K562 (cell line): Measurements from ENCODE around the gene UBE2D2. TPM values are rescaled to one million over a fixed set of nuclear protein-coding genes. Genes with fewer than 3 reads are reported as not detected.
A peak's percentile ranks its signal among the peaks of the same experiment; 100 is the strongest.

Experiments used
- BDP1 ChIP-seq: IDR thresholded peaks from 3 replicates; pipeline ENCODE4 v1.6.1; 2011; ENCODE audit not compliant: insufficient read length, insufficient read depth
- CBFA2T2 ChIP-seq: fragments of 450-650 bp; conservative IDR thresholded peaks from 2 replicates; pipeline ENCODE4 v1.6.1; 2017; ENCODE audit warnings: mild to moderate bottlenecking
- CLOCK ChIP-seq: fragments of 250-450 bp; sonication (Bioruptor Pico); IDR thresholded peaks from 2 replicates; pipeline ENCODE4 v1.4.0; 2020; ENCODE audit warnings: mild to moderate bottlenecking, moderate library complexity, borderline replicate concordance
- GATA2 ChIP-seq: sonication (generic); formaldehyde crosslinking; IDR thresholded peaks from 2 replicates; pipeline ENCODE4 v1.4.0; 2020; ENCODE audit warnings: mild to moderate bottlenecking, missing genetic modification reagents
- MAFK ChIP-seq: IDR thresholded peaks from 2 replicates; pipeline ENCODE4 v1.6.1; 2011; ENCODE audit warnings: low read length, improper control_type of control experiment
- RBM17 ChIP-seq: fragments of 200-400 bp; formaldehyde crosslinking; IDR thresholded peaks from 2 replicates; pipeline ENCODE4 v1.6.1; 2017; ENCODE audit warnings: low read depth, mild to moderate bottlenecking, low read length, borderline replicate concordance
- RBM39 ChIP-seq: fragments of 200-400 bp; formaldehyde crosslinking; optimal IDR thresholded peaks from 2 replicates; pipeline ENCODE3; 2018; ENCODE audit warnings: low read depth, low read length
- SMARCC2 ChIP-seq: fragments of 450-650 bp; IDR thresholded peaks from 2 replicates; pipeline ENCODE4 v1.6.1; 2017; ENCODE audit warnings: antibody characterized with exemption, moderate library complexity, mild to moderate bottlenecking, low read depth
- ZFP30 ChIP-seq: fragments of 250-450 bp; sonication (Bioruptor Pico); IDR thresholded peaks from 2 replicates; pipeline ENCODE4 v1.8.0; 2022; ENCODE audit warnings: moderate library complexity, mild to moderate bottlenecking, inconsistent platforms, borderline replicate concordance
- polyA plus RNA-seq, 8 experiments: library from polyadenylated mRNA; depleted of rRNA in 4 of 8; stranded (reverse) in 5 of 8; unstranded in 3 of 8; fragments of >200 nt; fragmentation: Nextera tagmentation in 2 of 8; fragmentation: Illumina TruSeq in 1 of 8; extraction: Ambion mirVana in 2 of 8; extraction: Trizol in 1 of 8; gene quantifications; 2 replicates each; pipeline versions ENCODE4 v1.2.1 to v1.2.3, GENCODE V29; 2011 to 2014; ENCODE audit warnings: inconsistent platforms in 1 of 8, missing spikeins in 1 of 8
- total RNA-seq, 7 experiments: library from RNA; depleted of rRNA in 6 of 7; stranded (reverse); fragments of >200 nt in 6 of 7; fragmentation: Illumina TruSeq in 2 of 7; extraction: Trizol in 2 of 7; gene quantifications; 2 replicates each; pipeline versions ENCODE4 v1.2.1 to v1.2.3, GENCODE V29; 2011 to 2021; ENCODE audit warnings: low replicate concordance in 1 of 7
- TF ChIP-seq, protein P1 (sequence below): fragments of 450-650 bp; IDR thresholded peaks from 2 replicates; pipeline ENCODE4 v1.6.1; 2016; ENCODE audit warnings: low read depth
- TF ChIP-seq, protein P2 (sequence below): fragments of 250-450 bp; sonication (Bioruptor Pico); IDR thresholded peaks from 2 replicates; pipeline ENCODE4 v1.5.0; 2021; ENCODE audit warnings: mild to moderate bottlenecking, borderline replicate concordance

UBE2D2 gene
- total and polyA plus RNA-seq, 9 of the 15 experiments (the other 6 are each of a cell fraction or from before 2014, with no cell fraction given) = 53.6 to 198 (median 122) TPM

GRCh38 chr5:139668064-139668880 is 107.1 kb downstream of the UBE2D2 start (continued):
- TF ChIP-seq, protein P1, sequence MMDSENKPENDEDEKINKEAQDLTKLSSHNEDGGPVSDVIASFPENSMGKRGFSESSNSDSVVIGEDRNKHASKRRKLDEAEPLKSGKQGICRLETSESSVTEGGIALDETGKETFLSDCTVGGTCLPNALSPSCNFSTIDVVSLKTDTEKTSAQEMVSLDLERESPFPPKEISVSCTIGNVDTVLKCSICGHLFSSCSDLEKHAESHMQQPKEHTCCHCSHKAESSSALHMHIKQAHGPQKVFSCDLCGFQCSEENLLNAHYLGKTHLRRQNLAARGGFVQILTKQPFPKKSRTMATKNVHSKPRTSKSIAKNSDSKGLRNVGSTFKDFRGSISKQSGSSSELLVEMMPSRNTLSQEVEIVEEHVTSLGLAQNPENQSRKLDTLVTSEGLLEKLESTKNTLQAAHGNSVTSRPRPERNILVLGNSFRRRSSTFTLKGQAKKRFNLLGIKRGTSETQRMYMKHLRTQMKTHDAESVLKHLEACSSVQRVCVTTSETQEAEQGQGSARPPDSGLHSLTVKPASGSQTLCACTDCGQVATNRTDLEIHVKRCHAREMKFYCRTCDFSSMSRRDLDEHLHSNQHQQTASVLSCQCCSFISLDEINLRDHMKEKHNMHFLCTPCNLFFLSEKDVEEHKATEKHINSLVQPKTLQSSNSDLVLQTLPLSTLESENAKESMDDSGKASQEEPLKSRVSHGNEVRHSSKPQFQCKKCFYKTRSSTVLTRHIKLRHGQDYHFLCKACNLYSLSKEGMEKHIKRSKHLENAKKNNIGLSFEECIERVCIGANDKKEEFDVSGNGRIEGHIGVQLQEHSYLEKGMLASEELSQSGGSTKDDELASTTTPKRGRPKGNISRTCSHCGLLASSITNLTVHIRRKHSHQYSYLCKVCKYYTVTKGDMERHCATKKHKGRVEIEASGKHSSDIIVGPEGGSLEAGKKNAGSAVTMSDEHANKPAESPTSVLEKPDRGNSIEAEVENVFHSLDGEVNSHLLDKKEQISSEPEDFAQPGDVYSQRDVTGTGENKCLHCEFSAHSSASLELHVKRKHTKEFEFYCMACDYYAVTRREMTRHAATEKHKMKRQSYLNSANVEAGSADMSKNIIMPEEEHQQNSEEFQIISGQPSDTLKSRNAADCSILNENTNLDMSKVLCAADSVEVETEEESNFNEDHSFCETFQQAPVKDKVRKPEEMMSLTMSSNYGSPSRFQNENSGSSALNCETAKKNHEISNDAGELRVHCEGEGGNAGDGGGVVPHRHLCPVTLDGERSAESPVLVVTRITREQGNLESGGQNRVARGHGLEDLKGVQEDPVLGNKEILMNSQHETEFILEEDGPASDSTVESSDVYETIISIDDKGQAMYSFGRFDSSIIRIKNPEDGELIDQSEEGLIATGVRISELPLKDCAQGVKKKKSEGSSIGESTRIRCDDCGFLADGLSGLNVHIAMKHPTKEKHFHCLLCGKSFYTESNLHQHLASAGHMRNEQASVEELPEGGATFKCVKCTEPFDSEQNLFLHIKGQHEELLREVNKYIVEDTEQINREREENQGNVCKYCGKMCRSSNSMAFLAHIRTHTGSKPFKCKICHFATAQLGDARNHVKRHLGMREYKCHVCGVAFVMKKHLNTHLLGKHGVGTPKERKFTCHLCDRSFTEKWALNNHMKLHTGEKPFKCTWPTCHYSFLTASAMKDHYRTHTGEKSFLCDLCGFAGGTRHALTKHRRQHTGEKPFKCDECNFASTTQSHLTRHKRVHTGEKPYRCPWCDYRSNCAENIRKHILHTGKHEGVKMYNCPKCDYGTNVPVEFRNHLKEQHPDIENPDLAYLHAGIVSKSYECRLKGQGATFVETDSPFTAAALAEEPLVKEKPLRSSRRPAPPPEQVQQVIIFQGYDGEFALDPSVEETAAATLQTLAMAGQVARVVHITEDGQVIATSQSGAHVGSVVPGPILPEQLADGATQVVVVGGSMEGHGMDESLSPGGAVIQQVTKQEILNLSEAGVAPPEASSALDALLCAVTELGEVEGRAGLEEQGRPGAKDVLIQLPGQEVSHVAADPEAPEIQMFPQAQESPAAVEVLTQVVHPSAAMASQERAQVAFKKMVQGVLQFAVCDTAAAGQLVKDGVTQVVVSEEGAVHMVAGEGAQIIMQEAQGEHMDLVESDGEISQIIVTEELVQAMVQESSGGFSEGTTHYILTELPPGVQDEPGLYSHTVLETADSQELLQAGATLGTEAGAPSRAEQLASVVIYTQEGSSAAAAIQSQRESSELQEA = no peak
- TF ChIP-seq CBFA2T2 (peak; percentile 64), RBM17 (no peak), SMARCC2 (no peak; the same call in 1 of the 2 replicates), CLOCK (CRISPR knock-in tag) (no peak), MAFK (no peak), RBM39 (no peak), ZFP30 (CRISPR knock-in tag) (no peak), GATA2 (CRISPR knock-in tag) (no peak), BDP1 (no peak)
- TF ChIP-seq, protein P2, sequence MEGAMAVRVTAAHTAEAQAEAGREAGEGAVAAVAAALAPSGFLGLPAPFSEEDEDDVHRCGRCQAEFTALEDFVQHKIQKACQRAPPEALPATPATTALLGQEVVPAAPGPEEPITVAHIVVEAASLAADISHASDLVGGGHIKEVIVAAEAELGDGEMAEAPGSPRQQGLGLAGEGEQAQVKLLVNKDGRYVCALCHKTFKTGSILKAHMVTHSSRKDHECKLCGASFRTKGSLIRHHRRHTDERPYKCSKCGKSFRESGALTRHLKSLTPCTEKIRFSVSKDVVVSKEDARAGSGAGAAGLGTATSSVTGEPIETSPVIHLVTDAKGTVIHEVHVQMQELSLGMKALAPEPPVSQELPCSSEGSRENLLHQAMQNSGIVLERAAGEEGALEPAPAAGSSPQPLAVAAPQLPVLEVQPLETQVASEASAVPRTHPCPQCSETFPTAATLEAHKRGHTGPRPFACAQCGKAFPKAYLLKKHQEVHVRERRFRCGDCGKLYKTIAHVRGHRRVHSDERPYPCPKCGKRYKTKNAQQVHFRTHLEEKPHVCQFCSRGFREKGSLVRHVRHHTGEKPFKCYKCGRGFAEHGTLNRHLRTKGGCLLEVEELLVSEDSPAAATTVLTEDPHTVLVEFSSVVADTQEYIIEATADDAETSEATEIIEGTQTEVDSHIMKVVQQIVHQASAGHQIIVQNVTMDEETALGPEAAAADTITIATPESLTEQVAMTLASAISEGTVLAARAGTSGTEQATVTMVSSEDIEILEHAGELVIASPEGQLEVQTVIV (CRISPR knock-in tag) = no peak
